SK-N-SH treated with all-trans-retinoic acid at 6 μM for 48 hours (cell line): Measurements from ENCODE around the gene PKD1.
"Not testable (repeated sequence)": the region's sequence is repeated elsewhere in the genome, so short reads cannot be mapped to it uniquely, and the experiment has no call there.

ENCODE experiments used
- ARNTL ChIP-seq: fragments of 450-650 bp; formaldehyde crosslinking; IDR thresholded peaks from 2 replicates; pipeline ENCODE4 v1.5.0; 2020; ENCODE audit warnings: low read depth, mild to moderate bottlenecking, moderate library complexity, borderline replicate concordance
- BACH2 ChIP-seq: fragments of 250-450 bp; sonication (Bioruptor Pico); IDR thresholded peaks from 2 replicates; pipeline ENCODE4 v1.9.0; 2021; ENCODE audit warnings: mild to moderate bottlenecking, borderline replicate concordance
- ESRRG ChIP-seq: fragments of 250-450 bp; sonication (Bioruptor Pico); IDR thresholded peaks from 2 replicates; pipeline ENCODE4 v1.6.1; 2021; ENCODE audit warnings: mild to moderate bottlenecking
- ISL1 ChIP-seq: fragments of 250-450 bp; sonication (Bioruptor Pico); IDR thresholded peaks from 2 replicates; pipeline ENCODE4 v2.1.2; 2022; ENCODE audit warnings: mild to moderate bottlenecking, moderate library complexity
- OSR1 ChIP-seq: fragments of 250-450 bp; sonication (Bioruptor Pico); IDR thresholded peaks from 2 replicates; pipeline ENCODE4 v1.8.0; 2022; ENCODE audit warnings: moderate library complexity, mild to moderate bottlenecking, inconsistent platforms
- RARB ChIP-seq: fragments of 250-450 bp; sonication (Bioruptor Pico); IDR thresholded peaks from 2 replicates; pipeline ENCODE4 v1.8.0; 2021; ENCODE audit warnings: mild to moderate bottlenecking, moderate library complexity
- TF ChIP-seq, protein P1 (sequence below): fragments of 250-450 bp; sonication (Bioruptor Pico); IDR thresholded peaks from 2 replicates; pipeline ENCODE4 v1.5.1; 2020; ENCODE audit warnings: low read depth, mild to moderate bottlenecking, moderate library complexity

DNA sequence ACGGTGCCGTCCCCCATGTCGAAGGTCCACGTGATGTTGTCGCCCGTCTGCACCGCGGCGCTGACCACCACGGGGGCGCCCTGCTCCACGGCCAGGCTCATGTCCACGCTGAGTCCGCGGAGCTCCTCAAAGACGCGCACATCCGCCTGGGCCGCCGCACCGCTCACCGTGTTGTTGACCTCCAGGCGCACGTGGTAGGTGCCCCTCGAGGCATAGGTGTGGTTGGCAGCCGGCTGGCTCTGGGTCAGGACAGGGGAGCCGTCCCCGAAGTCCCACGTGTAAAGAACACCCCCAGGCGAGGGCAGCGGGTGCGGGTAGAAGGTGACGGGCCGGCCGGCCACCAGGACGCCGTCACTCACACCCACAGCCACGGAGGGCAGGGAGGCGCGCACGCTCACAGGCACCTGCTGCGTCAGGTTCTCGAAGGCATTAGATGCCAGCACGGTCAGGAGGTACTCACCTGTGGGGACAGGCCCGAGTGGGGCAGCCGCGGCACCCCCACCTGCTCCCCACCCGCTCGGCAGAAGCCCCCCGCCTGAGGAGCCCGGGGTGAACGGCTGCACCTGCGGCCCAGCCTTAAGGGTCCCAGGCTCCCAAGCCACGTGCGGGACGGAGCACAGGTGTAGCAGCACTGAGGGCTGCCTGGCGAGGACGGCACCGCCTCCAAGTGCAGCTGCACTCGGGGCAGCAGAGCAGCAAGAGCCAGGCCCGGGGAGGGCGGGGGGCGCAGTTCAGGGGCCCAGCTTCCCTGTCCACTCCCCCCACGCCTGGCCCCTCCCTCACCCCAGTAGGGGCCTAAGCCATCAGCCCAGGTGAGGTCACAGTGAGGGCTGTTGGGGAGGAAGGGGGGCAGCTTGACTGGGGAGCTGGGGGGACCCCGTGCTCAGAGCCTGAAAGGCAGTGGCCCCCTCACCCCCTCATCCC lies 24.0 kb downstream of the PKD1 start:
- TF ChIP-seq ESRRG; BACH2 (CRISPR knock-in tag); RARB (CRISPR knock-in tag); OSR1 (CRISPR knock-in tag); ISL1 (CRISPR knock-in tag); ARNTL (CRISPR knock-in tag): not testable (repeated sequence)
- TF ChIP-seq, protein P1, sequence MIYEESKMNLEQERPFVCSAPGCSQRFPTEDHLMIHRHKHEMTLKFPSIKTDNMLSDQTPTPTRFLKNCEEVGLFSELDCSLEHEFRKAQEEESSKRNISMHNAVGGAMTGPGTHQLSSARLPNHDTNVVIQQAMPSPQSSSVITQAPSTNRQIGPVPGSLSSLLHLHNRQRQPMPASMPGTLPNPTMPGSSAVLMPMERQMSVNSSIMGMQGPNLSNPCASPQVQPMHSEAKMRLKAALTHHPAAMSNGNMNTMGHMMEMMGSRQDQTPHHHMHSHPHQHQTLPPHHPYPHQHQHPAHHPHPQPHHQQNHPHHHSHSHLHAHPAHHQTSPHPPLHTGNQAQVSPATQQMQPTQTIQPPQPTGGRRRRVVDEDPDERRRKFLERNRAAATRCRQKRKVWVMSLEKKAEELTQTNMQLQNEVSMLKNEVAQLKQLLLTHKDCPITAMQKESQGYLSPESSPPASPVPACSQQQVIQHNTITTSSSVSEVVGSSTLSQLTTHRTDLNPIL: not testable (repeated sequence)
